ENCODE results near the gene HSPA12B. TPM values are rescaled to one million over a fixed set of nuclear protein-coding genes. Genes with fewer than 3 reads are reported as not detected.

Gene HSPA12B
- total RNA-seq, 4 donors from 2014 or later: 7.7 to 58.2 (median 19.3) TPM

- no peak for TF ChIP-seq CTCF (IDR thresholded peaks at IDR 0.05)
- DNase-seq (ENCODE audit: low spot score) (no peak), ATAC-seq (ENCODE audit: low FRiP score) (no peak)
These were observed 42.1 kb upstream of the HSPA12B start for GRCh38 chr20:3690413-3690812.

- no peak for DNase-seq (ENCODE audit: low spot score)
- no peak for TF ChIP-seq CTCF (IDR thresholded peaks at IDR 0.05)
- ATAC-seq (ENCODE audit: low FRiP score): no peak
These were observed 41.2 kb upstream of the HSPA12B start for GRCh38 chr20:3691306-3691705.

- no peak for DNase-seq (ENCODE audit: low spot score)
- no peak for TF ChIP-seq CTCF (IDR thresholded peaks at IDR 0.05)
- no peak for ATAC-seq (ENCODE audit: low FRiP score)
These were observed 40.6 kb upstream of the HSPA12B start for GRCh38 chr20:3691897-3692296.

GRCh38 chr20:3692706-3693294 is 39.7 kb upstream of the HSPA12B start:
- TF ChIP-seq CTCF (IDR thresholded peaks at IDR 0.05): no peak
- DNase-seq (ENCODE audit: low spot score): no peak
- no peak for ATAC-seq (ENCODE audit: low FRiP score)

- no peak for TF ChIP-seq CTCF (IDR thresholded peaks at IDR 0.05)
- DNase-seq (ENCODE audit: low spot score) (no peak), ATAC-seq (ENCODE audit: low FRiP score) (no peak)
These were observed 39.1 kb upstream of the HSPA12B start for GRCh38 chr20:3693376-3693775.

GRCh38 chr20:3694864-3695263 is 37.6 kb upstream of the HSPA12B start:
- no peak for TF ChIP-seq CTCF (IDR thresholded peaks at IDR 0.05)
- ATAC-seq (ENCODE audit: low FRiP score) (no peak), DNase-seq (ENCODE audit: low spot score) (no peak)

GRCh38 chr20:3696200-3696599 is 36.3 kb upstream of the HSPA12B start:
- no peak for DNase-seq (ENCODE audit: low spot score)
- TF ChIP-seq CTCF (IDR thresholded peaks at IDR 0.05): no peak

More at GRCh38 chr20:3696200-3696599, 36.3 kb upstream of the HSPA12B start:
- no peak for ATAC-seq (ENCODE audit: low FRiP score)
